HuH-7.5 (cell line): ENCODE results near the gene DUOXA2.
"Not testable (repeated sequence)": the region's sequence is repeated elsewhere in the genome, so short reads cannot be mapped to it uniquely, and the experiment has no call there.

Source experiments
- DNase-seq: peaks from one replicate; pipeline ENCODE4 v3.0.0; 2011; ENCODE audit warnings: low spot score

DUOXA2 gene

GRCh38 chr15:45117308-45118130, 3.4 kb downstream of the DUOXA2 start:
- no peak for DNase-seq

DNA sequence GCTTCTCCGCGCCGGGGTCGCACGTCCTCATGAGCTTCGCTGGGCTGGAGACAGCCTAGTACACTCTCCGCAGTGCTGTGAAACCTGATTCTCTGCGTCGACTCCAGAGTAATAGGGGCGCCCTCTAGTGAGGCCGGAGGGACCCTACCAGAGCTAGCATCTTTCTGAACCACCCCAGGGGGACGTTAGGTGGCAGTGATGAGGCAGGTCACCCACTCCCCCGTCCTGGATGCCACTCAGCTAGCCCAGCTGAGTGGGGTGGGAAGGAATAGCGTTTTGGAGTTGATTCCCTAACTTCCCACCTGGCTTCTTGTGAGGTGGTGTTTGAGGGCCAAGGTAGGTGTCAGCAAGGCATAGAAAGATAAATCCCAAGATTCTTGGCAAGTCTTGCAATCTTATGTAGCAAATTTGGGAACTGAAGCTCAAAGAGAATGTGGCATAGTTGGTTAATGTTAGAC, 4.0 kb downstream of the DUOXA2 start:
- DNase-seq: peak; percentile 98

DNA sequence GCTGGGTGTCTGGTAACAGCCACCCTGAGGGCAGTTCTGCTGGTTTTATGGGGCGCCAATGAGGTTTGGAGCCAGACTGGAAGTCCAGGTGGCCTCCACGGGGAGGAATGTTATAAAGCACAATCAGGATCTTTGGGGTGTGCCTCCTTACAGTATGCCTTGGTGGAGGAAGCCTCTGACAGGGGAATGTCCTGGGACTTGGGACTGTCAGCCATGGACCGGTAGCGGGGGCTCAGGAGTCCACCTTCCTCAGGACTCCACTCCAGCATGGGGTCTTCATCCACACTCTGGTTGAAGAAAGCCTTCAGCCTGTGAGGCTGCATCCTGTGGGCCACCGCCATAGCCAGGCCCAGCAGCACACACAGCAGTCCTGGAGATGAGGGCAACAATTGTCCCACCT, 4.9 kb downstream of the DUOXA2 start:
- no peak for DNase-seq

- no peak for DNase-seq
These were observed 6.2 kb downstream of the DUOXA2 start for GRCh38 chr15:45120081-45120972.

DNA sequence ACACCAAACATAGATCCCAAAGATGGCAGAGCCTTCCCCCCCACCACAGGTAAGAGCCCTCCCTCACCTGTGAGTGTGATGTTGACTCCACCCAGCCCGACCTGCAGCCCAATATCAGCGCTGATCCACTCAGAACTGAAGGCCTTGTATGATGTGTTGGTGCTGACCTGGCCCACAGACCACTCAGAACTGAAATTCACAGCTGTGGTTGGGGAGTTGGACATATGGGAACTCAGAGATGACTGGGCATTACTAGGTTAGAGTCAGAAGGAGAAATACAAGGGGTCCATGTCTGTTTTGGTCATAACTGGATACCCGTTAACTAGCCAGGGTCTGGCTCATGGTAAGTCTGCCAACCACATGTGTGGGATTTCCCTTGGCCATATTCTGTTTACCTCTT, 6.9 kb downstream of the DUOXA2 start:
- DNase-seq: no peak

GRCh38 chr15:45121706-45122417, 7.7 kb downstream of the DUOXA2 start:
- DNase-seq: no peak

GRCh38 chr15:45122719-45123118, 8.6 kb downstream of the DUOXA2 start:
- DNase-seq: no peak

DNA sequence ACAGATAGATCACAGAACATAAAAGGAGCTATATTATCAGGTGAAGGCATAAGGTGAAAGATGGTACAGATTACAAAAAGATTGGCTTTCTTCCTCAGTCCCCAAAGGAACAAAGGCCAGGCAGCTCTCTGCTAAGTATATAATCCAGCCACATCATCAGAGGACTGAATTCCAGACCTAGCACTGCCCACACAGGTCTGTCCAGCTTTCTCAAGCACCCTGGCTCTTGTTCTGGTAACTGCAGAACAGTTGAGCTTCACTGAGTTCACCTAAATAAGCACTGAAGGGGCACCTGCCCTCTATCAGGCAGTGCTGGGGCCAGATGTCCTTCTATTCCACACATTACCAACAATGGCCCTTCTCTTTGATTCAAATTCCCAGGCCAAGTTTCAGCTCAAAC, 9.3 kb downstream of the DUOXA2 start:
- DNase-seq: no peak

GRCh38 chr15:45126535-45127158, 12.5 kb downstream of the DUOXA2 start:
- DNase-seq: no peak

DNA sequence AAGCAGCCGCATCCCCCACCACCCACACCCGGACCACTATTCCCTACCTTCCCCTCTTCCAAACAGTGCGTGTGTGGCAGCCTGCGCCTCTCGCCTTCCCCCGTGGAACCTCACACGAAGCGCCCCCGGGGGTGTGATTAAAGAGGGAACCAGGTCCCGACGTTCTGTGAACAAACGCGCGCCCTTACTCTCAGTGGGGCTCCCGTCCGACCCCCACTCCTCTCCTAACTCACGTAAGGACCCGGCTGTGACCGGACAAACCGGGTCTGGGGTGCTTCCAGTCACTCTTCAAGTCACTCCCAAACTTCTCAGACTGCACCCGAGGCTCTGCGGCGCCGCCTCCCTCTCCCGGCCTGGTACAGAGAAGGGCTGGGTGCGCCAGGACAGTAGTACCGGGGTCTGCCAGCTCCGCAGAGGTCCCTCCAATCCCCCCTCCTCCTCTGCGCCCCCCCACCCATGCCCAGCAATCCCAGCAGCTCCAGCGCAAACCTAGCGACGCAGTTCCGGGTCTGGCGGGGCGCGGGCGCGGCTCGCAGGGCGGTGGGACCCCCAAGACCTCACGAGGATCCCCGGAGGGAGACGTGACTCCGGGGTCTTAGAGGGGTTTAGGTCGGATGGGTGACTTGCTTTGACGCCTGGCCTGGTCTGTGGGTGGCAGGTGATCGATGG, 15.0 kb downstream of the DUOXA2 start:
- no peak for DNase-seq

- DNase-seq: no peak
These were observed 15.6 kb downstream of the DUOXA2 start, which contains the start of the genes DUOX1 and DUOXA1 for GRCh38 chr15:45129651-45130129. Gene DUOX1, plus strand, starts transcription at chr15:45129994. Its CDS starts 1,973 bp downstream, at chr15:45131967. Gene DUOXA1, minus strand, starts transcription at chr15:45129879. Its CDS starts 6,865 bp downstream, at chr15:45123014.

DNA sequence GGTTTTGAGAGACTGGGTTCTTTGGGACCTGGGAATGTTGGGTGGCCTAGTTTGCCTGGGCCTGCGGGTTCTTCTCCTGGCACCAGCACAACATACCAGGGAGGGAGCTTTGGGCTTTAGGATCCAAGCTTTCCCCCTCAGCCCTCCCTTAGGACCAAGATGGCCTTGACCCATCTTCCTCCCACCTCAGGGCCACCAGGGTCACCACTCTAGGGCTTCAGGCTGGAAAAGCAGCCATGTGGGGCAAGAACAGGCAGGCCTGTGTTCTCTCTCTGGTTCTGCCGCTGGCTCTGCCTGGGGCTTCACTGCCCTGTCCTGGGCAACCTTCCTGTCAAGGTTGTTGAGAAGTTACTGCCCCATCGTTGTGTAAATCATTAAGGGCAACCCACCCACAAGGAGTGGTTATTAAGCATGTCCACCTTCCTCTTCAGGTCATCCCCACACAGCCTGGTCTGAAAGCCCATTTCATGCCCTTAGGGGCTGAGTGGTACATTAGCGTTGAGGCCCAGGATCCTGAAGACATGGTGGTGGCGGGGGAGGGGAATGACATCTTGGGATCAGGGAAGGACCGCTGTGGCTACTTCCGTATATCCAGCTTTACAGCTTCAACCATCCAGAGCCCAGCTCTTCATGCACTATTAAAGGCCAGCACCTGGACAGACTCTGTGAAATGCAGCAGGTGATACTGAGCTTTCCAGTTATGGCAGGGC, 16.3 kb downstream of the DUOXA2 start:
- DNase-seq: no peak

DNA sequence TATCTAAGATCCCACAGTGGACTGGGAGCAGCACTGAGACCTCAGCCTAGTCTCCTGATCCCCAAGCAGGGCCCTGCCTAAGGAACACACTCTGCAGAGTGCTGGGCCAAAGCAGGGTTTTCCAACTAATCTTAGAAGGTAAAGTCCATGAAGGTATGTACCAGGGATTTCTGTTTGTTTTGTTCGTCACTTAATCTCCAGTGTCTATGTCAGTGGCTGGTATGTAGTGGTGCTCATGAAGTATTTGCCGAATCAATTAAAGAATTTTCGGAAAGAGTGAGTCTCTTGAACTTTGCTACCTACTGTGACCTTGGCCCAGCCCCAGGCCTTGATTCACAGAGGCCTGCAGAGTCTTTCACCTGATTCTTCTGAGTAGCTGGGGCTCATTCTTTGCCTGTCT, 17.4 kb downstream of the DUOXA2 start:
- DNase-seq: no peak

GRCh38 chr15:45132844-45133560, 18.9 kb downstream of the DUOXA2 start:
- no peak for DNase-seq

DNA sequence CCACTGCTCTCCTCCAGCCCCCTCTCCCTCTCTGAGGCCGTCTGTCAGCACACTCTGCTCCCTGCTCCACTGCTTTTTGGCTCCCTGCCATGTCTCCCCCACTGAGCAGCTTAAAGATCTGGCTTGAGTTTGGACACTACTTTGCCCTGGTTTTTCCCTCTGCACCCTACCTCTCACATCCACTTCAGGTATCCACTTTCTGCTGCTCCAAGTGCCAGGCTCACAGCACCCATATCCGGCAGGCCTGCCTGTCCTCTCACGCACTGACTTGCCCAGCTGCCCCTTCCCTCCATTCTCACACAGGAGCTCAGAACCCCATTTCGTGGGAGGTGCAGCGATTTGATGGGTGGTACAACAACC, 19.4 kb downstream of the DUOXA2 start:
- DNase-seq: no peak

- DNase-seq: no peak
These were observed 19.9 kb downstream of the DUOXA2 start for GRCh38 chr15:45134046-45134445.

- DNase-seq: no peak
These were observed 20.8 kb downstream of the DUOXA2 start for GRCh38 chr15:45134682-45135604.

DNA sequence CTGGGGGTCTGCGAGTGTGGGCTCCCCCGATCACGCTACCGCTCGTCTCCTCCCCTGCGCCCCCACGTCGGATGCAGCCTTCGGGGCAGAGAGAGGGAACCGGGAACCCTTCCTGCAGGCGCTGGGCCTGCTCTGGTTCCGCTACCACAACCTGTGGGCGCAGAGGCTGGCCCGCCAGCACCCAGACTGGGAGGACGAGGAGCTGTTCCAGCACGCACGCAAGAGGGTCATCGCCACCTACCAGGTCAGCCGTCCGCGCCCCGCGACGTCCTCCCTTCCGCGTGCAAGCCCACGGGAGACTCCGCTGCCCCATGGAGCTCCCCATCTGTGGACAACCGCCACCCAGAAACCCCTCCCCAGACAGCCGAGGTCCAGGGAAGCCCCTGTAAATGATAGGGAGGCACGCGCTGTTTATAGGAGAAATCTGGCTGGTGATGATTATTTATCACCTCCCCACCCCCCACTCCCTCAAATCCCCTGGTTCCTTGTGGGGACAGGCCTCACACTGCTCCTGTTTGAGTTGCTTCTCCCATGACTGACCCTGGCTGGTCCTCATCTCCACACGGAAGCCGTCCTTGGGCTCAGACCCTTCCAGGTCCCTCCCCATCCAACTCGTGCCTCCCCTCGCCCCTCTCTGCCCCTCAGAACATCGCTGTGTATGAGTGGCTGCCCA, 21.7 kb downstream of the DUOXA2 start:
- not testable (repeated sequence) for DNase-seq
